Measurements from ENCODE around the gene TPP2.

DNA sequence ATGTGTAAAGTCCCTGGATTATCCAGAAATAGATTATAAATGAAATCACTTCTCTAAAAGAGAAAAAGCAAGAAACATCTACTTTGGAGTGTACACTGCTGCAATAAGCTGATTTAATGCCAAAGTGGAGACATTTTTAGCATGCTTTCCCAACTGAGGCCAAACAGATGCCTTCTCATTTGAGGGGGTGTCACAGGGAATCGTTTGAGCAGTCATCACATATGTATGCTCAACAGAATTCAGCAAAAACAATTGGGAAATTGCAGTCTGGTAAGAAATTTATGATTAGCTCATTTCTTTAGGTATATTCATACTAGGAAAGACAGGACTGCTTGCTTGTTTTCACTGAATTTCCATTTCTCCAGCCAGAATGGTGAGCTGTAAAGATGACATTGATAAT lies 27.3 kb upstream of the TPP2 start:
- TF ChIP-seq SP1 (IDR thresholded peaks at IDR 0.05) (no peak), JUND (IDR thresholded peaks at IDR 0.05) (no peak), GABPA (IDR thresholded peaks at IDR 0.05 in 1 of 2, conservative IDR thresholded peaks at IDR 0.05 in 1 of 2) (no peak), TAF1 (conservative IDR thresholded peaks at IDR 0.05) (no peak)
- TF ChIP-seq, protein P1, sequence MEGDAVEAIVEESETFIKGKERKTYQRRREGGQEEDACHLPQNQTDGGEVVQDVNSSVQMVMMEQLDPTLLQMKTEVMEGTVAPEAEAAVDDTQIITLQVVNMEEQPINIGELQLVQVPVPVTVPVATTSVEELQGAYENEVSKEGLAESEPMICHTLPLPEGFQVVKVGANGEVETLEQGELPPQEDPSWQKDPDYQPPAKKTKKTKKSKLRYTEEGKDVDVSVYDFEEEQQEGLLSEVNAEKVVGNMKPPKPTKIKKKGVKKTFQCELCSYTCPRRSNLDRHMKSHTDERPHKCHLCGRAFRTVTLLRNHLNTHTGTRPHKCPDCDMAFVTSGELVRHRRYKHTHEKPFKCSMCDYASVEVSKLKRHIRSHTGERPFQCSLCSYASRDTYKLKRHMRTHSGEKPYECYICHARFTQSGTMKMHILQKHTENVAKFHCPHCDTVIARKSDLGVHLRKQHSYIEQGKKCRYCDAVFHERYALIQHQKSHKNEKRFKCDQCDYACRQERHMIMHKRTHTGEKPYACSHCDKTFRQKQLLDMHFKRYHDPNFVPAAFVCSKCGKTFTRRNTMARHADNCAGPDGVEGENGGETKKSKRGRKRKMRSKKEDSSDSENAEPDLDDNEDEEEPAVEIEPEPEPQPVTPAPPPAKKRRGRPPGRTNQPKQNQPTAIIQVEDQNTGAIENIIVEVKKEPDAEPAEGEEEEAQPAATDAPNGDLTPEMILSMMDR (IDR thresholded peaks at IDR 0.05; ENCODE audit: low read depth, low read length, missing input control): no peak

Data from liver (tissue), 3 donors.